ENCODE data around the gene RRBP1. TPM values are rescaled to one million over a fixed set of nuclear protein-coding genes. Genes with fewer than 3 reads are reported as not detected.
A peak's percentile ranks its signal among the peaks of the same experiment; 100 is the strongest.

RRBP1 gene
- total and polyA plus RNA-seq, 2 donors (not counting 3 experiments of a cell fraction or from before 2014, with no cell fraction given), result 50.3 to 236 TPM

GRCh38 chr20:17569616-17570346 is 112.3 kb downstream of the RRBP1 start, which contains the start of gene DSTN:
DSTN (plus strand) TSS chr20:17570075; CDS start chr20:17570209, 134 bp downstream.
- no peaks in the 10 kb centered on the region for H3K9me1 ChIP-seq (replicated peaks; ENCODE audit: control insufficient read depth, extremely low read depth, insufficient read depth, low read length)
- TF ChIP-seq EZH2 (IDR thresholded peaks at IDR 0.05; ENCODE audit: borderline replicate concordance, low read depth, low read length, severe bottlenecking) (no peak), GATA2 (IDR thresholded peaks at IDR 0.05; ENCODE audit: insufficient read depth, insufficient read length, low read depth, low read length) (no peak), POLR2AphosphoS5 (IDR thresholded peaks at IDR 0.05; ENCODE audit: insufficient read depth, low read depth, low read length) (peak; percentile 87), FOS (IDR thresholded peaks at IDR 0.05; ENCODE audit: borderline replicate concordance, insufficient read depth, low read length) (no peak), JUN (IDR thresholded peaks at IDR 0.05; ENCODE audit: borderline replicate concordance, insufficient read depth, insufficient read length, low read depth) (no peak), POLR2A (IDR thresholded peaks at IDR 0.05; ENCODE audit: low read depth, low read length) (peak; percentile 87)
- peak within 1 kb of the TSS; percentile 41 for H2AFZ ChIP-seq (ENCODE audit: low read depth, low read length)
- H3K9me3 ChIP-seq (replicated peaks; ENCODE audit: control insufficient read depth, insufficient read depth, low read length), result no peaks in the 10 kb centered on the region
- peak within 1 kb of the TSS; percentile 84 to 92 (median 88) for H3K4me3 ChIP-seq (replicated peaks in 1 of 3; ENCODE audit: insufficient read depth in 1 of 3, low read depth in 1 of 3, low read length in 3 of 3)
- BruUV-seq (replicated peaks), result no TSS peak
- DNase-seq (ENCODE audit: low read depth, low spot score) (peak; percentile 95), FAIRE-seq (peak; percentile 88)
- peaks cover 23% of the 10 kb centered on the region for H3K4me1 ChIP-seq (ENCODE audit: control insufficient read depth, extremely low read depth, insufficient read depth, low read length)
- intact Hi-C loops (cut with micrococcal nuclease) (loop anchor here (1.0 to 2.0 kb wide), 8 partner anchors 11 to 402 kb away; partner anchors contain the start of genes BFSP1 and RRBP1), dilution Hi-C loops (cut with MboI; ENCODE audit: extremely low pct_ligation_motif_present, low sequenced_read_pairs) (no loop called here)
- ChIA-PET CTCF (interaction anchor here (0.6 to 3.1 kb wide), 17 partner anchors 9 to 113 kb away, joined by 3 to 42 read pairs (median 8); partner anchors contain the start of genes BFSP1 and RRBP1), POLR2A (interaction anchor here (0.7 to 2.0 kb wide), 9 partner anchors 10 to 40 kb away, joined by 3 to 22 read pairs (median 5); partner anchors contain the start of gene BFSP1)
- peaks cover 47% of the 10 kb centered on the region for H3K79me2 ChIP-seq (ENCODE audit: control insufficient read depth, insufficient read depth, low read length)
- H3K27ac ChIP-seq (ENCODE audit: insufficient read depth, low read depth, low read length), result peak within 1 kb of the TSS; percentile 91
- peak within 1 kb of the TSS; percentile 90 for H3K9ac ChIP-seq (replicated peaks; ENCODE audit: extremely low read depth, insufficient read depth, low read length)
- no peaks in the 10 kb centered on the region for H3K36me3 ChIP-seq (ENCODE audit: control insufficient read depth in 2 of 2, extremely low read depth in 1 of 2, insufficient read depth in 2 of 2, low read length in 2 of 2)
- no peaks in the 10 kb centered on the region for H3K27me3 ChIP-seq (ENCODE audit: control insufficient read depth in 2 of 2, insufficient read depth in 2 of 2, low read length in 2 of 2)
- no peaks in the 10 kb centered on the region for H4K20me1 ChIP-seq (replicated peaks; ENCODE audit: control insufficient read depth, extremely low read depth, insufficient read depth, low read length)
- peak within 1 kb of the TSS; percentile 94 for H3K4me2 ChIP-seq (ENCODE audit: insufficient read depth, low read length)
